HG03558 (cell line): ENCODE measurements around the gene THOC3.
"Not testable (repeated sequence)": the region's sequence is repeated elsewhere in the genome, so short reads cannot be mapped to it uniquely, and the experiment has no call there.

Experiments used
- ATAC-seq: cut with Tn5 transposase; IDR thresholded peaks from one replicate; pipeline ENCODE4 v1.9.1; 2021; ENCODE audit warnings: moderate number of reproducible peaks; ENCODE audit not compliant: unreplicated experiment; ENCODE audit errors: extremely low read depth

The THOC3 gene

GRCh38 chr5:175943253-175943652, 24.9 kb downstream of the THOC3 start:
- not testable (repeated sequence) for ATAC-seq

- ATAC-seq: not testable (repeated sequence)
Observed at GRCh38 chr5:175940632-175941031, 27.5 kb downstream of the THOC3 start.

- not testable (repeated sequence) for ATAC-seq
Observed at GRCh38 chr5:175938489-175938888, 29.6 kb downstream of the THOC3 start.

GRCh38 chr5:175928752-175929151, 39.4 kb downstream of the THOC3 start:
- not testable (repeated sequence) for ATAC-seq

GRCh38 chr5:175925106-175925505, 43.0 kb downstream of the THOC3 start:
- ATAC-seq: not testable (repeated sequence)

GRCh38 chr5:175922192-175922885, 45.8 kb downstream of the THOC3 start:
- no peak for ATAC-seq

GRCh38 chr5:175921061-175921730, 46.9 kb downstream of the THOC3 start:
- ATAC-seq: no peak

- no peak for ATAC-seq
Observed at GRCh38 chr5:175920231-175920811, 47.8 kb downstream of the THOC3 start.

GRCh38 chr5:175915066-175916037, 52.8 kb downstream of the THOC3 start:
- ATAC-seq: not testable (repeated sequence)

GRCh38 chr5:175913835-175914672, 54.1 kb downstream of the THOC3 start:
- not testable (repeated sequence) for ATAC-seq

- not testable (repeated sequence) for ATAC-seq
Observed at GRCh38 chr5:175910072-175910471, 58.0 kb downstream of the THOC3 start.
